Middle frontal gyrus (tissue), 1 donor: Measurements from ENCODE around the gene DLG2.

Experiments
- DNase-seq: peaks from one replicate; pipeline ENCODE4 v3.0.0-alpha.2; 2015; ENCODE audit warnings: low spot score; ENCODE audit errors: extremely low spot score

Gene DLG2

DNA sequence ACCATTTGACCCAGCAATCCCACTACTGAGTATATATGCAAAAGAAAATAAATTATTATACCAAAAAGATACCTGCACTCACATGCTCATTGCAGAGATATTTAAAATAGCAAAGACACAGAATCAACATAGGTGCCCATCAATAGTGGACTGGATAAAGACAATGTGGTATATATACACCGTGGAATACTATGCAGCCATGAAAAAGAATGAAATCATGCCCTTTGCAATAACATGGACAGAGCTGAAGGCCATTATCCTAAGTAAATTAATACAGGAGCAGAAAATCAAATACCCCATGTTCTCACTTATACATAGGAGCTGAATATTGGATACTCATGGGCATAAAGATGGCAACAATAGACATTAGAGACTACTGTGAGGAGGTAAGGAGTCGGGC lies 68.7 kb downstream of the DLG2 start:
- DNase-seq: no peak

GRCh38 chr11:85551881-85552280 lies 75.3 kb downstream of the DLG2 start:
- DNase-seq: no peak

GRCh38 chr11:85541683-85542082 lies 85.5 kb downstream of the DLG2 start:
- no peak for DNase-seq

GRCh38 chr11:85540635-85541205 lies 86.4 kb downstream of the DLG2 start:
- DNase-seq: no peak

DNA sequence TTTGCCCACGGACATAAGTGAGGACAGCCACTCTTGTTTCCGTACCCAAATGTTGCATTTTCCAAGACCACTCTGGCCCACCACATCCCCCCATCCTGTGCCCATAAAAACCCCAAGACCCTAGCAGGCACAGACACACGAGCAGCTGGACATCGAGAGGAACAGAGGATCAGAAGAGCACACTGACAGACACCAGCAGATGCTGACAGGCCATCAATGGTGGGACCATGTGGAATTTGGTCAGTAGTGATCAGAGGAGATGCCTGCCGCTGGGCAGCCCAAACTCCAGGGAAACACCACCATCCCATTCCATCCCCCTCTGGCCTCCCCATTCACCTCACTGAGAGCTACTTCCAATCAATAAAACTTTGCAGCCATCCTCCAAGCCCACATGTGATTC lies 87.0 kb downstream of the DLG2 start:
- no peak for DNase-seq

- DNase-seq: no peak
Measured at GRCh38 chr11:85539740-85540139, 87.4 kb downstream of the DLG2 start.

- no peak for DNase-seq
Measured at GRCh38 chr11:85539029-85539689, 88.0 kb downstream of the DLG2 start.

DNA sequence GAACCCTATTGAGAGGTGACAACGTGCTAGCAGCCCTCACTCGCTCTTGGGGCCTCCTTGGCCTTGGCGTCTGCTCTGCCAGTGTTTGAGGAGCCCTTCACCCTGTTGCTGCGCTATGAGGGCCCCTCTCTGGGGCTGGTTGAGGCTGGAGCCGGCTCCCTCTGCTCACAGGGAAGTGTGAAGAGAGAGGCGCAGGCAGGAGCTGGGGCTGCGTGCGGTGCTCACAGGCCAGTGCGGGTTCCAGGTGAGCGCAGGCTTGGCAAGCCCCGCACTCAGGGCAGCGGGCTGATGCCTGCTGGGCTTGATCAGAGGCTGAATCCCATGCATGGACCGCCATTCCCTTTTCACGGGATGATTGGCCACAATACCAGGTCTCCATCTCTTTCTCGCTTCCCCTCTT lies 90.7 kb downstream of the DLG2 start:
- no peak for DNase-seq

GRCh38 chr11:85534806-85535205 lies 92.3 kb downstream of the DLG2 start:
- no peak for DNase-seq

DNA sequence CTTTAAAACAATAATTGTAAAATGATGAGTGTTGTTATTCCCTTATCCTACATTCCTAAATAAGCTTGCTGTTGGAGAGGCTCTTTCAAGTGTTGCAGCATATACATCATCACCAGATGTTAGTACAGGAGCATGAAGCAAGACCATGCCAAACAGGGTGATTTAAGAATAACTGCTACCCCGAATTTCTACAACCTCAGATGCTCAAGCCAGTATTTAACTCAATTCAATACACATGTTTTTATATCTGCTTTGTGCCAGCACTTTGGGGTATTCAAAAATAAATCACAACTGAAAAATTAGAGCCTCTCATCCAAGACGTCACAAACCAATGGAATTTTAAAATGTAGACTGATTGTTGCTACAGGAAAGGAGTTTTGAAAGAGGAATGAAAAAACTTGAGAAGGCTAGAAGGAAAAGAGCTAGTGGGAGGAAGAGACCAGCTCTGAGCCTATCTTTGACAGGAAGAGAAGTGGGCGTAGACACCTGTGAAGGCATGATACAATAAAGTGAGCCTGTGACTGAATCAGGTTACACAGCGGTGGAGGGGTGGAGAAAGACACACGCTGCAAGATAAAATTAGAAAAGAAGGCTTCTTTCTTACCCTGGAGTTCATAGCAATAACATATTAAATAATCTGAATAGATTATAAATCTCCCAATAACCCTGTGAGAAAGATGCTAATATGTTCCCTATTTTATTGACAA lies 95.8 kb downstream of the DLG2 start:
- no peak for DNase-seq

DNA sequence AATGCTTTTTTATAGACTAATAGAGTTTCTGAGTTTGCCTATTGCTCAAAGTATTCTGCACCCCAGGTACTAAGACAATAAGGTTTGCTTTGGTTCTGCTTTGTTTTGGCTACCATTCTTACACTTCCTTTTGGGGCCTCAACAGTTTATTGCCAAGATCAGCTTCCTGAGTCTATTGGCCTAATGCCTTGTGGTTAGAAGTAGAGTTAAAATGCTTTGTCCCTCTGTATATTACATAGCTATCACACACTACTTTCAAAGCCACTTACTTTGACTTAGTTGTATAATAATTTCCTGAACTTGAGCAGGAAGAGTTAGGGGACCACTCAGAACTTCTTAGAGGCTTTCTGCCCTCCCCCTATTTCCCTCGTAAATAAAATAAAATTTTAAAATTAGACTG lies 96.5 kb downstream of the DLG2 start:
- no peak for DNase-seq

- no peak for DNase-seq
Measured at GRCh38 chr11:85526564-85526963, 100.6 kb downstream of the DLG2 start.

GRCh38 chr11:85525686-85526085 lies 101.5 kb downstream of the DLG2 start:
- DNase-seq: no peak

DNA sequence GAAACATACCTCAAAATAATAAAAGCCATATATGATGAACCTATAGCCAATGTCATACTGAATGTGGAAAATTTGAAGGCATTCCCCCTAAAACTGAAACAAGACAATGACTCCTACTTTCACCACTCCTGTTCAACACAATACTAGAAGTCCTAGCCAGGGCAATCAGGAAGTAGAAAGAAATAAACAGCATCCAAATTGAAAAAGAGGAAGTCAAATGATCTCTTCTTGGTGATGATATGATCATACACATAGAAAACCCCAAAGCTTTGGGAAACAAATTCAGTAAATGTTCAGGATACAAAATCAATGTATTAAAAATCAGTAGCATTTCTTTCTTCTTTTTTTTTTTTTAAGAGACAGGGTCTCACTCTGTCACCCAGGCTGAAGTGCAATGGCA lies 109.9 kb downstream of the DLG2 start:
- DNase-seq: no peak

GRCh38 chr11:85495918-85496317 lies 131.2 kb downstream of the DLG2 start:
- DNase-seq: no peak

DNA sequence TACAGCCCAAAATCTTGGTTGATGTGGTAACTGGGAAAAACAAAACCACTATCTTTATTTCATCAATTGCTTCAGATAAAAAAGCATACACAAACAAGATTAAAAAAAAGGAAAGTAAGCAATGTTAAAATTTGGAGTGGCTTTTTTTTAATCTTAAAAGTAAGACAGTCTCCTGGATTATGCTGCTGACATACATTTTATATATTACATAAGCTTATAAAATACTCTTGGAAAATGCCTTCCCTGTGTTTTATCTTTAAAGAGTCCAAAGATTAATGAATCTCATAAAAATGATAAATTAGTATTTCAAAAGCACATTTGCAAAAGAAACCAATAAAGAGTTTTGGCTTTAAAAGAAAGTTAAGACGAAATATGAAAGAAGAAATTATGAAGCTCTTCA lies 132.7 kb downstream of the DLG2 start:
- no peak for DNase-seq

GRCh38 chr11:85485902-85486301 lies 141.2 kb downstream of the DLG2 start:
- no peak for DNase-seq

DNA sequence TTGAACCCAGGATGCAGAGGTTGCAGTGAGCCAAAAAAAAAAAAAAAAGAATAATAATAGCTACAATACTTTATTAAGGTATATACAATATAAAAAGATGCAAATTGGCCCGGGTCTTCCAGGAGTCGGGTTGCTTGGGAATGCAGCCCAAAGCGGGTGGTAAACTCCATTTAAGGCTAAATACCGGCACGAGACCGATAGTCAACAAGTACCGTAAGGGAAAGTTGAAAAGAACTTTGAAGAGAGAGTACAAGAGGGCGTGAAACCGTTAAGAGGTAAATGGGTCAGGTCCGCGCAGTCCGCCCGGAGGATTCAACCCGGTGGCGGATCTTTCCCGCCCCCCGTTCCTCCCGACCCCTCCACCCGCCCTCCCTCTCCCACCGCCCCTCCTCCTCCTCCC lies 143.3 kb downstream of the DLG2 start:
- DNase-seq: no peak

GRCh38 chr11:85481862-85482261 lies 145.3 kb downstream of the DLG2 start:
- DNase-seq: no peak

DNA sequence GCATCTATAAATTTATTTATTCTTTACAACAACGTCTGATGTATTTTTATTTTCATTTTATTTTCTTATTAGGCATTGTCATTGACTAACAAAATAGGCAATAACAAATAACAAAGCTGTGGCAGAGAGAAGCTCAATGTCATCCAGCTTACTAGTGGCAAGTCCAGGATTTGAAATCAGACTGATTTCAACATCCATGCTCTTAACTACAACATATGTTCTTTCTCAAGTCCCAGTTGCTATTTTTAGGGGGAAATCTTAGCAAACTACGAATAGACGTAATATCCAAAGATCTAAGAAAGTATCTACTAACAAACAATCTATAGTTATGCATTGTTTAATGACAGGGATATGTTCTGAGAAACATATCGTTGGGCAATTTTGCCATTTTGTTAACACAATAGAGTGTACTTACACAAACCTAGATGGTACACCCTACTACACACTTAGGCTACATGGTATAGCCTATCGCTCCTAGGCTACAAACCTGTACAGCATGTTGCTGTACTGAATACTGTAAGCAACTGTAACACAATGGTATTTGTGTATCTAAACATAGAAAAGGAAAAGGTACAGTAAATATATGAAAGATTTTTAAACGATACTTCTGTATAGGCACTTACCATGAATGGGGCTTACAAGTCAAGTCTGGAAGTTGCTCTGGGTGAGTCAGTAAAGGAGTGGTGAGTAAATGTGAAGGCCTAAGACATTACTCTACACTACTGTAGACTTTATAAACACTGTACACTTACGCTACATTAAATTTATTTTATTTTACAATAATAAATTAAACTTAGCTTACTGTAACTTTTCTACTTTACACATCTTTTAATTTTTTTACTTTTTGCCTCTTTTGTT lies 151.3 kb downstream of the DLG2 start:
- DNase-seq: no peak

DNA sequence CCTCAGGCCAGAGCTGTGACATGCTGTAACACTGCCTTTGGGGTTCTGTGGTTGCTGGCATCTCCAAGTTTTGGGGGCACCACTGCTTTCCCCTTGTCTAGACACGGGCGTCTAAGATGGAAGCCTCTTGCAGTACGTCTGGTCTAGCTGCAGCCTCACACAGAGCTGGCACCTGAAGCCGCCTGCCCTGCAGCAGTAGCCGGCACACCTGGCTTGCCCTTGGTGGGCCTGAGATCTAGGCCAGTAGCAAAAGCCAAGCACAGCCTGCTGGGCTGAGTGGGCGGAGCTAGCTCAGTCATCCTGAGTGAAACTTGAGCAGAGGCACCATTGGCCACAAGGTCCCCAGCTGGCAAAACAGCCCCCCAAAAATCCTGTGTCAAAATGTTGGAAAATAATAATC lies 154.2 kb downstream of the DLG2 start:
- DNase-seq: no peak

DNA sequence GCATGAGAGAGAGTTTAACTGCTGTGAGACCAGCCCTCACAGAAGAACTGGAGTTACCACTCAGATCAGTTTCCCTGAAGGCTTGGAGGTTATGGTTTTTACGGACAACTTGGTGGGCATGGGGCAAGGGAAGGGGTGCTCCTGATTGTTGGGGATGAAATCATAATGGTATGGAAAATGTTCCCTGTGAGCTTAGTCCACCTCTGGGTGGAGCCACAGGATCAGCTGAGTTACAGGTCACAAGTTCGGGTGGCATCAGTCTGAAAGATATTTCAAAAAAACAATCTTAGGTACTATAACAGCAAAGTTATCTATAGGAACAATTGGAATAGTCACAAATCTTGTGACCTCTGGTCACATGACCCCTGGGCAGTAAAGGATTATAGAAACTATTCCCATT lies 162.9 kb downstream of the DLG2 start:
- no peak for DNase-seq
